Lower leg skin (tissue), 3 donors: ENCODE results near the gene TMIE.

Experiments
- POLR2A ChIP-seq, 2 donors: fragments of 450-650 bp; IDR thresholded peaks; one replicate each; pipeline ENCODE4 v1.6.1; 2016 to 2017; ENCODE audit warnings: antibody characterized with exemption in 2 of 2, mild to moderate bottlenecking in 1 of 2, moderate library complexity in 1 of 2
- TF ChIP-seq, protein P1 (sequence below), 3 donors: fragments of 450-650 bp; IDR thresholded peaks; one replicate each; pipeline ENCODE4 v1.5.1; 2016; ENCODE audit warnings: antibody characterized with exemption in 3 of 3, mild to moderate bottlenecking in 3 of 3, moderate library complexity in 2 of 3

DNA sequence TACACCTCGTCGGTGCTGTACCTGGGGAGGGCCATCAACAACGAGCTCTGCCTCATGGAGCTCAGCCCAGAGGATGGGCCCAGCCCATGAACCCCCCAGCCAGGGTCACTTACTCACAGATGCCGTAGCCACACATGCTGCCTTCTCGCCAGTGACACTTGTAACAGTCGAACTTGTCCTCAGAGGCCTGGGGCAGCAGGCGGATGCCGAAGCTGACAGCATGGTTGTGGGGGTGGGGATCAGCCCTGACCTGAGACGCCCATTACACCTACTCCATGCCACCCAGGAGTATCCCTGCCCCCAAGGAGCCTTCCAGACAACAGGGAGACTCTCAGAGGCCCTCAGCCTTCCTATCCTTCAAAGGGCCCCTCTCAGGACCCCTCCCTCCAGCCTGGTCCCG, 19.8 kb upstream of the TMIE start:
- TF ChIP-seq, protein P1, sequence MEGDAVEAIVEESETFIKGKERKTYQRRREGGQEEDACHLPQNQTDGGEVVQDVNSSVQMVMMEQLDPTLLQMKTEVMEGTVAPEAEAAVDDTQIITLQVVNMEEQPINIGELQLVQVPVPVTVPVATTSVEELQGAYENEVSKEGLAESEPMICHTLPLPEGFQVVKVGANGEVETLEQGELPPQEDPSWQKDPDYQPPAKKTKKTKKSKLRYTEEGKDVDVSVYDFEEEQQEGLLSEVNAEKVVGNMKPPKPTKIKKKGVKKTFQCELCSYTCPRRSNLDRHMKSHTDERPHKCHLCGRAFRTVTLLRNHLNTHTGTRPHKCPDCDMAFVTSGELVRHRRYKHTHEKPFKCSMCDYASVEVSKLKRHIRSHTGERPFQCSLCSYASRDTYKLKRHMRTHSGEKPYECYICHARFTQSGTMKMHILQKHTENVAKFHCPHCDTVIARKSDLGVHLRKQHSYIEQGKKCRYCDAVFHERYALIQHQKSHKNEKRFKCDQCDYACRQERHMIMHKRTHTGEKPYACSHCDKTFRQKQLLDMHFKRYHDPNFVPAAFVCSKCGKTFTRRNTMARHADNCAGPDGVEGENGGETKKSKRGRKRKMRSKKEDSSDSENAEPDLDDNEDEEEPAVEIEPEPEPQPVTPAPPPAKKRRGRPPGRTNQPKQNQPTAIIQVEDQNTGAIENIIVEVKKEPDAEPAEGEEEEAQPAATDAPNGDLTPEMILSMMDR (IDR thresholded peaks at IDR 0.05) = no peak
- no peak for TF ChIP-seq POLR2A (IDR thresholded peaks at IDR 0.05)
